ENCODE results near the gene PID1. TPM values are rescaled to one million over a fixed set of nuclear protein-coding genes. Genes with fewer than 3 reads are reported as not detected.
A peak's percentile ranks its signal among the peaks of the same experiment; 100 is the strongest.

The PID1 gene
- total and polyA plus RNA-seq, 8 donors: 2.9 to 13.5 (median 4.7) TPM

GRCh38 chr2:229133155-229133772 is 137.8 kb downstream of the PID1 start:
- FAIRE-seq (peak; percentile 57), ATAC-seq (peak; percentile 89 to 98 (median 96)), DNase-seq (peak in 3 of 6 donors; percentile 21 to 26 (median 25))
- 23 to 24% methylated on average over 5 of the region's 5 CpGs for WGBS, 2 donors
- Histone ChIP-seq H3K4me3 (no peak overlapping the region), H3K27ac (no peak overlapping the region), H3K36me3 (no peaks in the 10 kb centered on the region), H3K9me3 (no peaks in the 10 kb centered on the region), H3K4me1 (peaks cover 0 to 12% (median 7%) of the 10 kb centered on the region in 3 donors), H3K27me3 (no peaks in the 10 kb centered on the region)
- TF ChIP-seq, protein P1, sequence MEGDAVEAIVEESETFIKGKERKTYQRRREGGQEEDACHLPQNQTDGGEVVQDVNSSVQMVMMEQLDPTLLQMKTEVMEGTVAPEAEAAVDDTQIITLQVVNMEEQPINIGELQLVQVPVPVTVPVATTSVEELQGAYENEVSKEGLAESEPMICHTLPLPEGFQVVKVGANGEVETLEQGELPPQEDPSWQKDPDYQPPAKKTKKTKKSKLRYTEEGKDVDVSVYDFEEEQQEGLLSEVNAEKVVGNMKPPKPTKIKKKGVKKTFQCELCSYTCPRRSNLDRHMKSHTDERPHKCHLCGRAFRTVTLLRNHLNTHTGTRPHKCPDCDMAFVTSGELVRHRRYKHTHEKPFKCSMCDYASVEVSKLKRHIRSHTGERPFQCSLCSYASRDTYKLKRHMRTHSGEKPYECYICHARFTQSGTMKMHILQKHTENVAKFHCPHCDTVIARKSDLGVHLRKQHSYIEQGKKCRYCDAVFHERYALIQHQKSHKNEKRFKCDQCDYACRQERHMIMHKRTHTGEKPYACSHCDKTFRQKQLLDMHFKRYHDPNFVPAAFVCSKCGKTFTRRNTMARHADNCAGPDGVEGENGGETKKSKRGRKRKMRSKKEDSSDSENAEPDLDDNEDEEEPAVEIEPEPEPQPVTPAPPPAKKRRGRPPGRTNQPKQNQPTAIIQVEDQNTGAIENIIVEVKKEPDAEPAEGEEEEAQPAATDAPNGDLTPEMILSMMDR (IDR thresholded peaks at IDR 0.05): peak in 3 of 4 donors; percentile 32 to 39 (median 34)
- intact Hi-C loops (cut with DNase I): loop anchor here in 2 of 3 donors (5.0 to 10.0 kb wide), 2 partner anchors 142 to 454 kb away; partner anchors contain the start of gene PID1 (in 1 of the 2)

- Histone ChIP-seq H3K36me3 (no peaks in the 10 kb centered on the region), H3K27ac (no peak overlapping the region), H3K9me3 (no peaks in the 10 kb centered on the region), H3K4me3 (no peak overlapping the region), H3K27me3 (no peaks in the 10 kb centered on the region), H3K4me1 (peaks cover 0 to 4% (median 0%) of the 10 kb centered on the region in 3 donors)
- TF ChIP-seq, protein P1 (IDR thresholded peaks at IDR 0.05): no peak
- DNase-seq: no peak
- 57 to 58% methylated on average over 6 of the region's 6 CpGs for WGBS, 2 donors
- intact Hi-C loops (cut with DNase I): loop anchor here in 2 of 3 donors (5.0 to 10.0 kb wide), 2 partner anchors 143 to 455 kb away; partner anchors contain the start of gene PID1 (in 1 of the 2)
- no peak for FAIRE-seq
- no peak for ATAC-seq
Observed at GRCh38 chr2:229132236-229132635, 138.9 kb downstream of the PID1 start.

DNA sequence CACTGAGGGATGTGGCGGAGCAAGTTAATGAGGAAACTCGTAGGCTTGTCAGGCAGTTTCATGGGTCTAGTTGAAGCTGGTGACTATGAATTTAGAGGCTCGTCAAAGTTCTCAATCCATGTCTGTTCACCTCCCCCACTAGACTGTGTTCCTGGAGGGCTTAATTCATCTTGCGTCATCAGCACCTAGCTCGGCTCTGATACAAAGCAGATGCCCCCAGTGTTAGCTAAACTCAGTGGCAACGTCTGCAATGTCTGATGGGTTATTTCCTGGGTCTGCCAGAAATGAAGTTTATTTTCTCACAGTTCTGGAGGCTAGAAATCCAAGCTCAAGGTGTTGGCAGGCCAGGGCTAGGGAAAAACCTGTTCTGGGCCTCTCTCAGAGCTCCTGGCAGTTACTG is 140.6 kb downstream of the PID1 start:
- no peak for FAIRE-seq
- H3K36me3 ChIP-seq: no peaks in the 10 kb centered on the region
- 51 to 60% methylated on average over 6 of the region's 6 CpGs for WGBS, 2 donors
- DNase-seq: no peak
- no peaks in the 10 kb centered on the region for H3K27me3 ChIP-seq
- H3K27ac ChIP-seq: no peak overlapping the region
- no peaks in the 10 kb centered on the region for H3K9me3 ChIP-seq
- TF ChIP-seq, protein P1 (IDR thresholded peaks at IDR 0.05): no peak
- H3K4me1 ChIP-seq: peaks cover 0 to 4% (median 0%) of the 10 kb centered on the region in 3 donors
- H3K4me3 ChIP-seq: no peak overlapping the region
- no peak for ATAC-seq
- intact Hi-C loops (cut with DNase I): loop anchor here in 2 of 3 donors (5.0 to 10.0 kb wide), 2 partner anchors 144 to 457 kb away; partner anchors contain the start of gene PID1 (in 1 of the 2)

GRCh38 chr2:229129738-229130371 is 141.2 kb downstream of the PID1 start:
- no peak for ATAC-seq

More at GRCh38 chr2:229129738-229130371, 141.2 kb downstream of the PID1 start:
- TF ChIP-seq, protein P1 (IDR thresholded peaks at IDR 0.05): no peak
- no peak overlapping the region for H3K27ac ChIP-seq
- H3K4me1 ChIP-seq: peaks cover 0 to 4% (median 0%) of the 10 kb centered on the region in 3 donors
- H3K9me3 ChIP-seq: no peaks in the 10 kb centered on the region
- H3K27me3 ChIP-seq: no peaks in the 10 kb centered on the region
- H3K36me3 ChIP-seq: no peaks in the 10 kb centered on the region
- H3K4me3 ChIP-seq: no peak overlapping the region
- 52 to 53% methylated on average over 12 of the region's 12 CpGs for WGBS, 2 donors
- intact Hi-C loops (cut with DNase I): loop anchor here in 2 of 3 donors (5.0 to 10.0 kb wide), 2 partner anchors 145 to 457 kb away; partner anchors contain the start of gene PID1 (in 1 of the 2)
- FAIRE-seq (peak; percentile 63), DNase-seq (no peak)

Data from pancreas (tissue), 10 donors.